ENCODE measurements around the gene IRX3. TPM values are rescaled to one million over a fixed set of nuclear protein-coding genes. Genes with fewer than 3 reads are reported as not detected.

IRX3 gene
- total RNA-seq (2014; rRNA removed): 82.7 and 84.1 TPM in 2 replicates
- polyA plus RNA-seq (2012): 66.9 TPM

- DNase-seq (ENCODE audit: low read depth): peak; percentile 98
Observed at GRCh38 chr16:54286366-54287130, at the start of gene IRX3. TSS of gene IRX3 (minus strand) at chr16:54286787. CDS start at chr16:54286050, 737 bp downstream.

DNA sequence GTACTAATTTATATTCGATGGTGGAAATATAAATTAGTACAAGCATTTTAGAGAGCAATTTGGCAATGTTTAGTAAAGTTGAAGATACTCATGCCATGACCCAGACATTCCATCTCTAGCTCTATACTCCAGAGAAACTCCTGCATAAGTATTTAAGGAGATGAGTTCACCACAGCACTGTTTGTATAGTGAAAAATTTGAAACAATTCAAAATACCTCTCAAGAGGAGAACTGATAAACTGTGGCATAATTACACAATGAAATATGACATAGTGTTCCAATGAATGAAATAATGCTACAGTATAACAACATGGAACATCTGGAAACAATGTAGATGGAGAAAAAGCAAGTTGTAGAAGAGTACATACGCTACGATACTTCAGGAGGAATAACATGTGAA, 48.6 kb upstream of the IRX3 start:
- no peak for DNase-seq (ENCODE audit: low read depth)

DNA sequence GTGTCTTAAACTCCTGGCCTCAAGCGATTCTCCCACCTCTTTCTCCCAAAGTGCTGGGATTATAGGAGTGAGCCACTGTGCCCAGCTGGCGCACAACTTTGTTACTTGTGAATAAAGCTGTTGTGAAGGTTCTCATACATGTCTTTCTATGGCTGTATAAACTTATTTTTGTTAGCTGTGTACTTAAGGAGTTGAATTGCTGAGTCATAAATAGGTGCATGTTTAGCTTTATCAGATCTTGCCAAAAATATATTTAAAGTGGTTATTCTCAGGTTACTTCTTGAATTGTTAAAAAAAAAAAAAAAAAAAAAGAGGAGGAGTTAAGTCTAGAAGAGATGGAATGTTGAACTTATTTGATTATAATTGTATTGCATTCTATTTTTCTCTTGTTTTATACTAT, 47.6 kb upstream of the IRX3 start:
- DNase-seq (ENCODE audit: low read depth): no peak

GRCh38 chr16:54331241-54332002, 44.8 kb upstream of the IRX3 start:
- no peak for DNase-seq (ENCODE audit: low read depth)

DNA sequence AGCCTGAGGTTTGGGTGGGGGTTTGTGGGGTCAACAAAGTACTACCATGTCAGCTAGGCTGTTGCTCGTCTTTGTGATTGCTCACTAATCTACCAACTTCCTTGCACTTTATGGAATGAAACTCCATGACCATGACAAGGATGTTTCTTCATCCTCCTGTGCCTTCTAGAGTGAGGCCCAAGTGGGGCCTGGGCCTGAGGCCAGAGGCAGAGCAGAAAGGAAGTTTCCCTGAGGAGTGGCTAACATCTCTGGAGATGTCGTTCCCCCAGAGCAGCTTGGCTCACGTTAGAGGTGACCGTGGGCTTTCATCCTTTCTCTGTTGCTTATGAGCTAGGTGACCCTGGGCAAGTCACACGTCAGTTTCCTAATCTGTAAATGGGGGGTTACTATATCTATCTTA, 41.0 kb upstream of the IRX3 start:
- DNase-seq (ENCODE audit: low read depth): no peak

DNA sequence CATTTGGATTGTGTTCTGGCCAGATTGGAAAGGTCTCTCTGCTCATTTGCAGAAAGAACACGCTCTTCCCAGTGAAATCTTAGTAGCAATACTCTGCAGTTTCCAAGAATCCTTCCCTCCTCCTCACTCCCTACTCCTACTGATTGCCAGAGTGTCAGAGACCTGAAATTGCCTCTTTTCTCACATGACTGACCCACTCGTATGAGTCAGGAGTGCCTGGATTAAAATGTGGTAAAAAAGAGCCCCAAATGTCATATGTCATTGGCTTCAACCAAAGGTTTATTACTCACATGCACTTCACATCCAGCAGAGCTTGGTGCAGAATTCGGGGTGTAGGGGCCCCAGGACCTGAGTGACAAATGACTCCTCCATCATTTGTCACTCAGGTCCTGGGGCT, 39.7 kb upstream of the IRX3 start:
- DNase-seq (ENCODE audit: low read depth): peak; percentile 93

- peak; percentile 68 for DNase-seq (ENCODE audit: low read depth)
Observed at GRCh38 chr16:54325616-54326265, 39.2 kb upstream of the IRX3 start.

DNA sequence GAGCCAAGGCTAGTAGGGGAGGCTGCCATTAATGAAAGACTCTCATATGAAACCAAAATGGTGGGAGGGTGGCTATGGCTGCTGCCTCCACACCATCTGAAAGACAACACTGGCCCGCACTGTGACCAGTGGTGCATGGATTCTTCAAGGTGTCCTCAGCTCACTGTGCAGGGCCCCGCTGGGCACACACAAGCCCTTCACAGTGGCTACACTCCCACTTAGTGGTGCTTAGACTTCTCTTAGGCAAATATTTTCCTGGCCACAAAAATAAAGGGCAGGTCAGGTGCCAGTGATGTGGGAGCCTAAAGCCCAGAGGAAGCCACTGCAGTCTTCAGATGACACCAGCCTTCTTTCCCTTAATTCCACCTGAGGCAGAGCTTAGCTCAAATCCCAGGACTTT, 38.1 kb upstream of the IRX3 start:
- DNase-seq (ENCODE audit: low read depth): no peak

- DNase-seq (ENCODE audit: low read depth): no peak
Observed at GRCh38 chr16:54320697-54321340, 34.2 kb upstream of the IRX3 start.

DNA sequence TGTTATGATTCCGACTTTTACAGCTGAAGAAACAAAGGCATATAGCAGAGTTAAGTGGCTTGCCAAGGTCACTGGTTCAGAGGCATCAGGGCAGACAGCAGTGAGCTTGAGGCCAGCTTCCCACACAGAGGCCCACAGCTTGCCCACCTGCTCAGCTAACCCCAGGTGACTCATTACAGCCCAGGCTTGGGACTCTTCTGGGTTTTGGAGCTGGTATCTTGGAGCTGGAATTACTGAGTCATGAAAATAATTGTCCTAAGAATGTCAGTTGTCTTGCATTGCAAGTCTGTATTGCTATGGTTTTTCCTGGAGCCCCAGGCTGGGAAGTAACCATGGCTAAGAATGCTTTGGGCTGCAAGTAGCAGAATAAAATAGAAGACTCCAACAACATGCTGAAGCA, 32.4 kb upstream of the IRX3 start:
- DNase-seq (ENCODE audit: low read depth): peak; percentile 96

- no peak for DNase-seq (ENCODE audit: low read depth)
Observed at GRCh38 chr16:54317101-54317611, 30.6 kb upstream of the IRX3 start.

GRCh38 chr16:54316095-54316889, 29.7 kb upstream of the IRX3 start:
- no peak for DNase-seq (ENCODE audit: low read depth)

GRCh38 chr16:54313789-54314188, 27.2 kb upstream of the IRX3 start:
- no peak for DNase-seq (ENCODE audit: low read depth)

DNA sequence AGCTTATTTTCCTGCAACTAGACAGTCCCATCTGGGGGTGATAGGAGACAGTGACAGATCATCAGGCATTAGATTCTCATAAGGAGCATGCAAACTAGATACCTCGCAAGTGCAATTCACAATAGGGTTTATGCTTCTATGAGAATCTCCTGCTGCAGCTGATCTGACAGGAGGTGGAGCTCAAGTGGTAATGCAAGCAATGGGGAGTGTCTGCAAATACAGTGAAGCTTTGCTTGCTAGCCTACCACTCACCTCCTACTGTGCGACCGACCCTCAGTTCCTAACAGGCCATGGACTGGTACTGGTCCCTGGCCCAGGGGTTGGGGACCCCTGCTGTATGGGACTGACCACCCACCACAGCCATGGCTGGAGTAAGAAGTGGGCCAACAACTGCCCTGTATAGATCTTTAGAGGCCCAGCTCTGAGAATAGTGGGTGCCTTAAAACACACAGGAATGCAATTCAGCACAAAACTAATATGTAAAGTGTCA, 26.0 kb upstream of the IRX3 start:
- no peak for DNase-seq (ENCODE audit: low read depth)

- DNase-seq (ENCODE audit: low read depth): no peak
Observed at GRCh38 chr16:54309341-54309740, 22.8 kb upstream of the IRX3 start.

DNA sequence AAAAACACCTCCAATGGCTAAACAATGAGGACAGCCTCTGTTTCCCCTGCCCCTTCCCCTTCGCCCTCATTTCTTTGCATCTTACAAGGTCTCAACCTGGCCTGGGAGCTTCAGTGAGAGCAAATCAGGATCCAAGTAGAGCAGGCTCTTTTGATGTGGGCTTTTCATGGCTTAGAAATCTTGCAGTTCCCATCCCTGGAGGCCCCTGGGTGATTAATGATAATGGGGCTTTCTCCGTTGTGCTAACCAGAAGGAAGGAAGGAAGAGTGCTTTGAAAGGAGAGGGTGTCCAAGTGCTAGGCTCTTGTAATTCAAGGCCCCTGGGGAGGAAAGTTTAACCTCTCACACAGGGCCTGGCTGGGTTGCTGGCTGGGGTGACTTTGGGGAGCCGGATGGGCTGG, 18.5 kb upstream of the IRX3 start:
- DNase-seq (ENCODE audit: low read depth): no peak

DNA sequence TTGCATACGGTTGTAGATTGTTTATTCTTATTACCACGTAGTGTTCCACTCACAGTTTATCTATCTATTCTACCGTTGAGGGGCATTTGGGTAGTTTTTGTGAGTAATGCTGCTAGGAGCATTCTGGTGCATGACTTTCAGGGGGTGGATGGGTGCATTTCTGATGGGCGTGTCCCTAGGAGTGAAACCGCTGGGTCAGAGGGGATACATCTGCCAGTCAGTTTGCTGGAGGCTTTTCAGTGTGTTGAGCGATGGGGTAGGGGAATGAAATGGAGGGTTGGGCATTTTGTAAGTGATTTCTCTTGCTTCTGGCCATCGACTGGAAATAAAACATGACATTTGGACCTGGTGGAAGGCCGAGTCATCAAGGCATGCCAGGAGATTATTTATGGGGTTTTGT, 17.0 kb upstream of the IRX3 start:
- DNase-seq (ENCODE audit: low read depth): no peak

DNA sequence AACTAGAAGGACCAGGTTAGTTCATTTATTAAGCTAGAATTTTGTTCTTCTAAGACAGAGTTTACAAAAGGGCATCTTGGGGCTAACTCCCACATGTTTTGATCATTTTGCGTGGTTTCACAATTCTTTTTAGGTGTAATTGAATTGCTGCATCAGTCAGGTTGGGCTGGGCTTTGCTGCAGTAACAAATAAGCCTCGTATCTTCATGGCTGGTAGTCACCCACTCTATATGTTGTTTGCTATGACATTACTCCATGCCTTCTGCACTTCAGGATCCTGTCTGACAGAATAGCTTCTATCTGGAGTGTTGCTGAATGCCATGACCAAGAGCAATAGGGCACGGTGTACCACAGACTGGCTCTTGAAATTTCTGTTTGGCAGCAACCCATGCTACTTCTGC, 10.6 kb upstream of the IRX3 start:
- no peak for DNase-seq (ENCODE audit: low read depth)

GRCh38 chr16:54296543-54296942, 10.0 kb upstream of the IRX3 start:
- DNase-seq (ENCODE audit: low read depth): no peak

- DNase-seq (ENCODE audit: low read depth): peak; percentile 38
Observed at GRCh38 chr16:54291656-54292487, 5.3 kb upstream of the IRX3 start.

All from LHCN-M2 (cell line).